HepG2 (cell line): ENCODE measurements around the gene ACBD5. TPM values are rescaled to one million over a fixed set of nuclear protein-coding genes. Genes with fewer than 3 reads are reported as not detected.

Source experiments
- ATAC-seq: fragments of 200-7000 bp; cut with Tn5 transposase; 3 replicates; pipeline ENCODE4 v1.9.1; 2020; ENCODE audit warnings: mild to moderate bottlenecking, moderate library complexity
- BruUV-seq: library from RNA; stranded (reverse); fragments of 400-500 nt; replicated peaks from 2 replicates; lab custom pipeline; 2021; lab: Mats Ljungman, UMichigan
- CTCF ChIA-PET: fragments of 300-600 bp; formaldehyde crosslinking; extraction: SDS; loops from one replicate; lab custom pipeline; 2021; ENCODE audit warnings: low total read pairs, inconsistent platforms, low intra/inter-chr PET ratio; lab: Yijun Ruan, JAX
- POLR2A ChIA-PET: fragments of 350-600 bp; sonication (Branson Sonifier 250); formaldehyde crosslinking; loops from one replicate; lab custom pipeline; 2020; ENCODE audit warnings: antibody characterized with exemption, inconsistent platforms; lab: Yijun Ruan, JAX
- DNase-seq: peaks from one replicate; pipeline ENCODE4 v3.0.0-alpha.2; 2015; ENCODE audit warnings: low spot score
- FAIRE-seq: peaks from 3 replicates; lab custom pipeline; 2011; peaks lifted over from hg19 to GRCh38; lab: Jason Lieb, UNC
- H2AFZ ChIP-seq: one replicate; pipeline ENCODE4 v1.6.1; 2011; ENCODE audit warnings: low read length, inconsistent platforms
- H3K27ac ChIP-seq: fragments of 300-600 bp; 3 replicates; pipeline ENCODE4 v1.8.0; 2011; ENCODE audit warnings: mixed run types, mild to moderate bottlenecking, mixed read lengths, low read length, inconsistent platforms; ENCODE audit not compliant: insufficient read depth; ENCODE audit errors: extremely low read length
- H3K27me3 ChIP-seq, 2 experiments: fragments of 200-600 bp in 1 of 2; 2 replicates in 1 of 2; 3 replicates in 1 of 2; pipeline versions ENCODE4 v1.6.0 to v1.8.0; 2011; ENCODE audit warnings: low read length in 2 of 2, mild to moderate bottlenecking in 2 of 2, moderate library complexity in 2 of 2, inconsistent platforms in 1 of 2; ENCODE audit not compliant: insufficient read depth in 2 of 2, control insufficient read depth in 1 of 2
- H3K36me3 ChIP-seq, 2 experiments: fragments of 200-600 bp in 1 of 2; replicated peaks in 1 of 2; 2 replicates in 1 of 2; 3 replicates in 1 of 2; pipeline versions ENCODE4 v1.5.1 to v1.8.0; 2011; ENCODE audit warnings: low read length in 2 of 2, inconsistent platforms in 1 of 2; ENCODE audit not compliant: insufficient read depth in 2 of 2, control insufficient read depth in 1 of 2
- H3K4me1 ChIP-seq: 2 replicates; pipeline ENCODE4 v1.5.1; 2012; ENCODE audit warnings: low read length, inconsistent platforms; ENCODE audit not compliant: insufficient read depth
- H3K4me2 ChIP-seq: 2 replicates; pipeline ENCODE4 v1.6.0; 2011; ENCODE audit warnings: low read depth, low read length, inconsistent platforms
- H3K4me3 ChIP-seq, 3 experiments: fragments of 200-600 bp in 1 of 3; sonication (generic), shearing (Covaris generic) in 1 of 3; replicated peaks in 1 of 3; 2 replicates each; pipeline ENCODE4 v1.5.1; 2011 to 2016; ENCODE audit warnings: low read length in 3 of 3, inconsistent platforms in 2 of 3, low read depth in 2 of 3, mild to moderate bottlenecking in 2 of 3, control low read depth in 1 of 3, mixed read lengths in 1 of 3; ENCODE audit not compliant: insufficient read depth in 1 of 3
- H3K79me2 ChIP-seq: one replicate; pipeline ENCODE4 v1.6.1; 2011; ENCODE audit warnings: low read length, inconsistent platforms; ENCODE audit not compliant: insufficient read depth
- H3K9ac ChIP-seq: 2 replicates; pipeline ENCODE4 v1.6.0; 2011; ENCODE audit warnings: mild to moderate bottlenecking, low read depth, low read length, inconsistent platforms; ENCODE audit not compliant: insufficient read depth
- H3K9me3 ChIP-seq: 2 replicates; pipeline ENCODE4 v1.5.1; 2012; ENCODE audit warnings: mild to moderate bottlenecking, low read length
- H4K20me1 ChIP-seq: 2 replicates; pipeline ENCODE4 v1.6.0; 2011; ENCODE audit warnings: inconsistent platforms, mild to moderate bottlenecking, low read length, moderate library complexity; ENCODE audit not compliant: insufficient read depth
- DMAP1 ChIP-seq: IDR thresholded peaks from 2 replicates; pipeline ENCODE4 v1.6.1; 2016
- GMEB1 ChIP-seq: sonication (generic); formaldehyde crosslinking; IDR thresholded peaks from 2 replicates; pipeline ENCODE4 v1.5.1; 2020; ENCODE audit warnings: missing genetic modification reagents, mild to moderate bottlenecking, borderline replicate concordance
- HOXA5 ChIP-seq: sonication (generic); formaldehyde crosslinking; IDR thresholded peaks from 2 replicates; pipeline ENCODE4 v1.4.0; 2020; ENCODE audit warnings: missing genetic modification reagents
- HOXA7 ChIP-seq: sonication (generic); formaldehyde crosslinking; IDR thresholded peaks from 2 replicates; pipeline ENCODE4 v1.8.1; 2022; ENCODE audit warnings: mild to moderate bottlenecking, missing genetic modification reagents, moderate library complexity
- KAT2B ChIP-seq: fragments of 150-350 bp; IDR thresholded peaks from 2 replicates; pipeline ENCODE4 v1.6.1; 2014; ENCODE audit warnings: low read depth, low read length, borderline replicate concordance
- RBAK ChIP-seq: sonication (generic); formaldehyde crosslinking; IDR thresholded peaks from 2 replicates; pipeline ENCODE4 v1.5.1; 2020; ENCODE audit warnings: mild to moderate bottlenecking, missing genetic modification reagents
- SCMH1 ChIP-seq: sonication (generic); formaldehyde crosslinking; IDR thresholded peaks from 2 replicates; pipeline ENCODE4 v1.9.0; 2021; ENCODE audit warnings: missing genetic modification reagents, mild to moderate bottlenecking, borderline replicate concordance
- TERF1 ChIP-seq: sonication (generic); formaldehyde crosslinking; IDR thresholded peaks from 2 replicates; pipeline ENCODE4 v1.8.0; 2022; ENCODE audit warnings: mild to moderate bottlenecking, missing genetic modification reagents, moderate library complexity
- ZBTB8A ChIP-seq: sonication (generic); formaldehyde crosslinking; IDR thresholded peaks from 2 replicates; pipeline ENCODE4 v1.4.0; 2020; ENCODE audit warnings: mild to moderate bottlenecking, low read depth, missing genetic modification reagents, borderline replicate concordance
- ZFP90 ChIP-seq: sonication (generic); formaldehyde crosslinking; IDR thresholded peaks from 2 replicates; pipeline ENCODE4 v1.8.0; 2022; ENCODE audit warnings: missing genetic modification reagents, mild to moderate bottlenecking, inconsistent platforms, borderline replicate concordance
- WGBS: methylation state at CpG from one replicate; pipeline ENCODE4 v1.1.6; 2017; ENCODE audit warnings: low lambda C conversion rate; 5-methylcytosine and 5-hydroxymethylcytosine counted together
- in situ Hi-C: cut with HindIII; loops from 2 replicates; pipeline ENCODE4 v1.10.0; 2017; ENCODE audit warnings: low pct_unique_long_range_greater_than_20kb; ENCODE audit not compliant: extremely low pct_ligation_motif_present
- intact Hi-C: fragments of 100-400 bp; cut with micrococcal nuclease; formaldehyde crosslinking; loops from one replicate; pipeline ENCODE4 v1.10.0; 2022; ENCODE audit not compliant: unreplicated experiment
- polyA plus RNA-seq, 8 experiments: library from polyadenylated mRNA; depleted of rRNA in 3 of 8; stranded (reverse) in 7 of 8; unstranded in 1 of 8; fragments of >200 nt; fragmentation: Illumina TruSeq in 4 of 8; extraction: Trizol in 4 of 8; gene quantifications; 2 replicates each; pipeline versions ENCODE4 v1.2.1 to v1.2.3, GENCODE V29; 2011 to 2016; ENCODE audit warnings: low read depth in 4 of 8, missing spikeins in 1 of 8, mixed read lengths in 1 of 8; ENCODE audit not compliant: insufficient read depth in 1 of 8
- total RNA-seq, 5 experiments: library from RNA; depleted of rRNA; stranded (reverse); fragments of >200 nt; fragmentation: Illumina TruSeq; extraction: Trizol; gene quantifications; 2 replicates each; pipeline ENCODE4 v1.2.3, GENCODE V29; 2016; ENCODE audit warnings: low read depth in 1 of 5
- TF ChIP-seq, protein P1 (sequence below): sonication (generic); formaldehyde crosslinking; conservative IDR thresholded peaks from 2 replicates; pipeline ENCODE4 v1.8.0; 2022; ENCODE audit warnings: mild to moderate bottlenecking, moderate library complexity, missing genetic modification reagents
- TF ChIP-seq, protein P2 (sequence below): sonication (generic); formaldehyde crosslinking; IDR thresholded peaks from 2 replicates; pipeline ENCODE4 v1.5.1; 2020; ENCODE audit warnings: mild to moderate bottlenecking, missing genetic modification reagents, borderline replicate concordance
- TF ChIP-seq, protein P3 (sequence below): sonication (generic); formaldehyde crosslinking; conservative IDR thresholded peaks from 2 replicates; pipeline ENCODE4 v1.8.0; 2022; ENCODE audit warnings: missing genetic modification reagents
- TF ChIP-seq, protein P4 (sequence below): sonication (generic); formaldehyde crosslinking; IDR thresholded peaks from 2 replicates; pipeline ENCODE4 v1.5.0; 2020; ENCODE audit warnings: missing genetic modification reagents, mild to moderate bottlenecking, borderline replicate concordance

ACBD5 gene
- total and polyA plus RNA-seq, 2 of the 13 experiments (the other 11 are each of a cell fraction or from before 2014, with no cell fraction given): 10.3 to 14.8 TPM

DNA sequence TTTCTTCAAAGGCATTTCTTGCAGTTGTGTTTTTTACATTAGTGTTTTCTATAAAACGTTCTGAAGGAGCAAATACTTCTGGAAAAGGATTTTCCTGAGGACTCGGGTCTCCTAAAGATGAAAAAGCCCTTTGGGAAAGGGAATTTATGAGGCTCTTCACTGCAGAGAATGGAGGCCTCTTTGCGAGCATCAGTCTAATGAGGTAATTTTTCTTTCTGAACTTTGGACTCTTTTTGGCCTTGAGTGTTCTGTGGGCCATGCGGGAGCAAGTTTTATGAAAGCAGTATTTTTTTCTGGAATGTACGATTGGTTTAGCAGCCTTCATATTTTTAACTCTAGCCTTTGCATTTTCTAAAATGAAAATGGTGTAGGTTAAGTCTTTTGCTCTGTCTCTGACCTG is 6.4 kb upstream of the ACBD5 start (continued):
- TF ChIP-seq, protein P1, sequence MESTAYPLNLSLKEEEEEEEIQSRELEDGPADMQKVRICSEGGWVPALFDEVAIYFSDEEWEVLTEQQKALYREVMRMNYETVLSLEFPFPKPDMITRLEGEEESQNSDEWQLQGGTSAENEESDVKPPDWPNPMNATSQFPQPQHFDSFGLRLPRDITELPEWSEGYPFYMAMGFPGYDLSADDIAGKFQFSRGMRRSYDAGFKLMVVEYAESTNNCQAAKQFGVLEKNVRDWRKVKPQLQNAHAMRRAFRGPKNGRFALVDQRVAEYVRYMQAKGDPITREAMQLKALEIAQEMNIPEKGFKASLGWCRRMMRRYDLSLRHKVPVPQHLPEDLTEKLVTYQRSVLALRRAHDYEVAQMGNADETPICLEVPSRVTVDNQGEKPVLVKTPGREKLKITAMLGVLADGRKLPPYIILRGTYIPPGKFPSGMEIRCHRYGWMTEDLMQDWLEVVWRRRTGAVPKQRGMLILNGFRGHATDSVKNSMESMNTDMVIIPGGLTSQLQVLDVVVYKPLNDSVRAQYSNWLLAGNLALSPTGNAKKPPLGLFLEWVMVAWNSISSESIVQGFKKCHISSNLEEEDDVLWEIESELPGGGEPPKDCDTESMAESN (CRISPR knock-in tag): no peak
- peak; percentile 23; the same call in 1 of the 2 replicates for TF ChIP-seq DMAP1 (CRISPR knock-in tag)
- TF ChIP-seq, all 625 proteins: peak for 10

DNA sequence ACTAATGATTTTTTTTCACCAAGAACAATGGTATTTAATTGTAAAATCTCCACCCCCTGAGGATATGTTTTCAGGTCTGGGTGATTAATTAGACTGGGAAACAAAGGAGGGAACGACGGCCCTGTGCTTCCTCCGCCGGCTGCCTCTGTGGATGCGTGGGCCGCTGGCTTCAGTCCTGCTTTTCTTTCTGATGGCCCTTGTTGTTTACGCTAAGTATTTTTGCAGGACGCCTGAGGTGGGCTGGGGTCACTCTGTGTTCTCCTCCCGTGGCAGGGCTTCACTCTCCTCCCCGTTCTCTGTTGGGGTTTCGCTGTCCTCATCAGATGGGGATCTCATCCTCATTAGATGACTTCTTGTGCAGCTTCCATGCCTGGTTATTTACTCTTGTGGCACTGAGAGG is 5.2 kb upstream of the ACBD5 start:
- no peaks in the 10 kb centered on the region for H3K27me3 ChIP-seq
- no peak overlapping the region for H2AFZ ChIP-seq
- no peaks in the 10 kb centered on the region for H3K9me3 ChIP-seq
- no peak overlapping the region for H3K9ac ChIP-seq
- in situ Hi-C loops (no loop called here), intact Hi-C loops (loop anchor here (10.0 kb wide), 1 partner anchor 259 kb away; the partner anchor contains the start of gene RAB18)
- no peak overlapping the region for H3K4me2 ChIP-seq
- H3K4me3 ChIP-seq: no peak overlapping the region
- DNase-seq (no peak), ATAC-seq (no peak), FAIRE-seq (no peak)
- no TSS peak for BruUV-seq
- no peak overlapping the region for H3K27ac ChIP-seq
- H3K79me2 ChIP-seq: peaks cover 5% of the 10 kb centered on the region
- peaks cover 31% of the 10 kb centered on the region for H3K4me1 ChIP-seq
- WGBS: 88% methylated on average over 10 of the region's 11 CpGs
- no peaks in the 10 kb centered on the region for H3K36me3 ChIP-seq
- POLR2A ChIA-PET: no interaction called here
- CTCF ChIA-PET: no interaction called here
- no peaks in the 10 kb centered on the region for H4K20me1 ChIP-seq
- TF ChIP-seq GMEB1: no peak
- no peak for TF ChIP-seq HOXA5 (CRISPR knock-in tag)
- TF ChIP-seq, protein P2, sequence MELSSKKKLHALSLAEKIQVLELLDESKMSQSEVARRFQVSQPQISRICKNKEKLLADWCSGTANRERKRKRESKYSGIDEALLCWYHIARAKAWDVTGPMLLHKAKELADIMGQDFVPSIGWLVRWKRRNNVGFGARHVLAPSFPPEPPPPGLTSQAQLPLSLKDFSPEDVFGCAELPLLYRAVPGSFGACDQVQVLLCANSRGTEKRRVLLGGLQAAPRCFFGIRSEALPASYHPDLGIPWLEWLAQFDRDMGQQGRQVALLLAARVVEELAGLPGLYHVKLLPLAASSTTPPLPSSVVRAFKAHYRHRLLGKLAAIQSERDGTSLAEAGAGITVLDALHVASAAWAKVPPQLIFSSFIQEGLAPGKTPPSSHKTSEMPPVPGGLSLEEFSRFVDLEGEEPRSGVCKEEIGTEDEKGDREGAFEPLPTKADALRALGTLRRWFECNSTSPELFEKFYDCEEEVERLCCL (CRISPR knock-in tag): no peak
- TF ChIP-seq RBAK (CRISPR knock-in tag): no peak
- TF ChIP-seq SCMH1: no peak
- no peak for TF ChIP-seq HOXA7 (CRISPR knock-in tag)
- TF ChIP-seq TERF1 (CRISPR knock-in tag): no peak
- no peak for TF ChIP-seq ZFP90 (CRISPR knock-in tag)
- no peak for TF ChIP-seq KAT2B
- TF ChIP-seq ZBTB8A (CRISPR knock-in tag): no peak
- TF ChIP-seq, protein P3, sequence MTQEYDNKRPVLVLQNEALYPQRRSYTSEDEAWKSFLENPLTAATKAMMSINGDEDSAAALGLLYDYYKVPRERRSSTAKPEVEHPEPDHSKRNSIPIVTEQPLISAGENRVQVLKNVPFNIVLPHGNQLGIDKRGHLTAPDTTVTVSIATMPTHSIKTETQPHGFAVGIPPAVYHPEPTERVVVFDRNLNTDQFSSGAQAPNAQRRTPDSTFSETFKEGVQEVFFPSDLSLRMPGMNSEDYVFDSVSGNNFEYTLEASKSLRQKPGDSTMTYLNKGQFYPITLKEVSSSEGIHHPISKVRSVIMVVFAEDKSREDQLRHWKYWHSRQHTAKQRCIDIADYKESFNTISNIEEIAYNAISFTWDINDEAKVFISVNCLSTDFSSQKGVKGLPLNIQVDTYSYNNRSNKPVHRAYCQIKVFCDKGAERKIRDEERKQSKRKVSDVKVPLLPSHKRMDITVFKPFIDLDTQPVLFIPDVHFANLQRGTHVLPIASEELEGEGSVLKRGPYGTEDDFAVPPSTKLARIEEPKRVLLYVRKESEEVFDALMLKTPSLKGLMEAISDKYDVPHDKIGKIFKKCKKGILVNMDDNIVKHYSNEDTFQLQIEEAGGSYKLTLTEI (CRISPR knock-in tag): no peak
- TF ChIP-seq, protein P4, sequence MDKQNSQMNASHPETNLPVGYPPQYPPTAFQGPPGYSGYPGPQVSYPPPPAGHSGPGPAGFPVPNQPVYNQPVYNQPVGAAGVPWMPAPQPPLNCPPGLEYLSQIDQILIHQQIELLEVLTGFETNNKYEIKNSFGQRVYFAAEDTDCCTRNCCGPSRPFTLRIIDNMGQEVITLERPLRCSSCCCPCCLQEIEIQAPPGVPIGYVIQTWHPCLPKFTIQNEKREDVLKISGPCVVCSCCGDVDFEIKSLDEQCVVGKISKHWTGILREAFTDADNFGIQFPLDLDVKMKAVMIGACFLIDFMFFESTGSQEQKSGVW: no peak
